ENCODE data around the gene COX15.

GRCh38 chr10:99769706-99770105, 37.8 kb upstream of the COX15 start:
- TF ChIP-seq POLR2AphosphoS5 (IDR thresholded peaks at IDR 0.05; ENCODE audit: low read depth, low read length) (no peak), REST (IDR thresholded peaks at IDR 0.05; ENCODE audit: insufficient read depth in 1 of 2, low read depth in 2 of 2, low read length in 2 of 2) (no peak), SIN3A (IDR thresholded peaks at IDR 0.05; ENCODE audit: borderline replicate concordance, insufficient read depth, low read length) (no peak), TAF1 (IDR thresholded peaks at IDR 0.05; ENCODE audit: borderline replicate concordance, insufficient read depth, low read length) (no peak), FOXP2 (optimal IDR thresholded peaks at IDR 0.05; ENCODE audit: borderline replicate concordance, extremely low read depth, extremely low read length, insufficient read depth) (no peak)

All from PFSK-1 (cell line).